ENCODE results near the gene KDELR3.

KDELR3 gene

GRCh38 chr22:38427940-38428339 lies 40.0 kb upstream of the KDELR3 start:
- Mint-ChIP-seq H3K36me3 (ENCODE audit: low read depth) (peaks cover 5% of the 10 kb centered on the region), H3K27ac (no peak overlapping the region), H3K4me3 (no peak overlapping the region), H3K27me3 (ENCODE audit: low read depth, poor library complexity) (peaks cover 4% of the 10 kb centered on the region), H3K4me1 (peaks cover 24% of the 10 kb centered on the region), H3K9me3 (no peaks in the 10 kb centered on the region)
- no peak for DNase-seq
- no peak for TF ChIP-seq CTCF (IDR thresholded peaks at IDR 0.05)

GRCh38 chr22:38428714-38429113 lies 39.2 kb upstream of the KDELR3 start:
- Mint-ChIP-seq H3K36me3 (ENCODE audit: low read depth) (peaks cover 5% of the 10 kb centered on the region), H3K9me3 (no peaks in the 10 kb centered on the region), H3K4me1 (peaks cover 24% of the 10 kb centered on the region), H3K27me3 (ENCODE audit: low read depth, poor library complexity) (peaks cover 7% of the 10 kb centered on the region), H3K27ac (no peak overlapping the region), H3K4me3 (no peak overlapping the region)
- no peak for TF ChIP-seq CTCF (IDR thresholded peaks at IDR 0.05)
- DNase-seq, result no peak

GRCh38 chr22:38429499-38430068 lies 38.3 kb upstream of the KDELR3 start:
- H3K27ac Mint-ChIP-seq, result peak overlapping the region; percentile 39
- no peak for DNase-seq
- H3K36me3 Mint-ChIP-seq (ENCODE audit: low read depth), result peaks cover 5% of the 10 kb centered on the region
- no peaks in the 10 kb centered on the region for H3K9me3 Mint-ChIP-seq
- no peak overlapping the region for H3K4me3 Mint-ChIP-seq
- peaks cover 7% of the 10 kb centered on the region for H3K27me3 Mint-ChIP-seq (ENCODE audit: low read depth, poor library complexity)
- peaks cover 24% of the 10 kb centered on the region for H3K4me1 Mint-ChIP-seq
- no peak for TF ChIP-seq CTCF (IDR thresholded peaks at IDR 0.05)

- H3K27ac Mint-ChIP-seq, result peak overlapping the region; percentile 10
- peaks cover 5% of the 10 kb centered on the region for H3K36me3 Mint-ChIP-seq (ENCODE audit: low read depth)
- TF ChIP-seq CTCF (IDR thresholded peaks at IDR 0.05), result no peak
- peaks cover 7% of the 10 kb centered on the region for H3K27me3 Mint-ChIP-seq (ENCODE audit: low read depth, poor library complexity)
- H3K4me3 Mint-ChIP-seq, result no peak overlapping the region
- peaks cover 24% of the 10 kb centered on the region for H3K4me1 Mint-ChIP-seq
- H3K9me3 Mint-ChIP-seq, result no peaks in the 10 kb centered on the region
- no peak for DNase-seq
Observed at GRCh38 chr22:38431266-38432010, 36.5 kb upstream of the KDELR3 start.

GRCh38 chr22:38432264-38432663 lies 35.6 kb upstream of the KDELR3 start:
- H3K36me3 Mint-ChIP-seq (ENCODE audit: low read depth), result peaks cover under 1% of the 10 kb centered on the region
- no peak for TF ChIP-seq CTCF (IDR thresholded peaks at IDR 0.05)
- H3K4me1 Mint-ChIP-seq, result peaks cover 24% of the 10 kb centered on the region
- no peaks in the 10 kb centered on the region for H3K9me3 Mint-ChIP-seq
- no peak for DNase-seq
- peaks cover 6% of the 10 kb centered on the region for H3K27me3 Mint-ChIP-seq (ENCODE audit: low read depth, poor library complexity)
- H3K27ac Mint-ChIP-seq, result no peak overlapping the region
- H3K4me3 Mint-ChIP-seq, result no peak overlapping the region

- Mint-ChIP-seq H3K27me3 (ENCODE audit: low read depth, poor library complexity) (peaks cover 4% of the 10 kb centered on the region), H3K27ac (no peak overlapping the region)
Observed at GRCh38 chr22:38433871-38434270, 34.0 kb upstream of the KDELR3 start.

More at GRCh38 chr22:38433871-38434270, 34.0 kb upstream of the KDELR3 start:
- no peak for DNase-seq
- H3K4me3 Mint-ChIP-seq, result no peak overlapping the region
- H3K36me3 Mint-ChIP-seq (ENCODE audit: low read depth), result no peaks in the 10 kb centered on the region
- TF ChIP-seq CTCF (IDR thresholded peaks at IDR 0.05), result no peak
- no peaks in the 10 kb centered on the region for H3K9me3 Mint-ChIP-seq
- peaks cover 20% of the 10 kb centered on the region for H3K4me1 Mint-ChIP-seq

Data from nephron progenitor cell (in vitro differentiated cells).